Esophagus squamous epithelium (tissue), 4 donors: Measurements from ENCODE around the gene PPHLN1.

Source experiments
- POLR2A ChIP-seq, 4 donors: fragments of 450-650 bp; IDR thresholded peaks; one replicate each; pipeline ENCODE4 v1.6.1; 2017; ENCODE audit warnings: antibody characterized with exemption in 4 of 4, mild to moderate bottlenecking in 4 of 4, moderate library complexity in 3 of 4
- TF ChIP-seq, protein P1 (sequence below), 6 experiments: fragments of 450-650 bp in 4 of 6; fragments of 200-600 bp in 2 of 6; sonication (generic) in 2 of 6; IDR thresholded peaks; one replicate each; pipeline ENCODE4 v1.5.1; 2016 to 2019; ENCODE audit warnings: antibody characterized with exemption in 6 of 6, mild to moderate bottlenecking in 4 of 6, moderate library complexity in 4 of 6

DNA sequence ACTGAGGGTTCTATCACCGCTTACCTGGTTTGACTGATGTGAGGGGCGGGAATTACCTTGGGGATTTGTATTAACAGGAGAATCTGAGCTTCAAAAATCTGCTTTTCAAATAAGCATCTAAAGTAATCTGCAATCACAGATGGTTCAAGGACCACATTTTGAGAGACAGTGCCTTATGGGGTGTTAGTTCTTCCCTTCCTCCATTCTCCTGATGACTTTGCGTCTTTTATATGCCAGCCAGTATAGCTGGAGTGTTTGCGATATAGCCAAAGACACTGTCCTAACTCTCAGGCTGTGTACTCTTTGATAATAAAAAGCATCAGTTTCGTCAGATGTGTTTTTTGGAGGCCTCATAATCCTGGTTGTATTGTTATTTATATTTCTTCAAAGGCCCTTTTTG is 39.5 kb downstream of the PPHLN1 start:
- TF ChIP-seq, protein P1, sequence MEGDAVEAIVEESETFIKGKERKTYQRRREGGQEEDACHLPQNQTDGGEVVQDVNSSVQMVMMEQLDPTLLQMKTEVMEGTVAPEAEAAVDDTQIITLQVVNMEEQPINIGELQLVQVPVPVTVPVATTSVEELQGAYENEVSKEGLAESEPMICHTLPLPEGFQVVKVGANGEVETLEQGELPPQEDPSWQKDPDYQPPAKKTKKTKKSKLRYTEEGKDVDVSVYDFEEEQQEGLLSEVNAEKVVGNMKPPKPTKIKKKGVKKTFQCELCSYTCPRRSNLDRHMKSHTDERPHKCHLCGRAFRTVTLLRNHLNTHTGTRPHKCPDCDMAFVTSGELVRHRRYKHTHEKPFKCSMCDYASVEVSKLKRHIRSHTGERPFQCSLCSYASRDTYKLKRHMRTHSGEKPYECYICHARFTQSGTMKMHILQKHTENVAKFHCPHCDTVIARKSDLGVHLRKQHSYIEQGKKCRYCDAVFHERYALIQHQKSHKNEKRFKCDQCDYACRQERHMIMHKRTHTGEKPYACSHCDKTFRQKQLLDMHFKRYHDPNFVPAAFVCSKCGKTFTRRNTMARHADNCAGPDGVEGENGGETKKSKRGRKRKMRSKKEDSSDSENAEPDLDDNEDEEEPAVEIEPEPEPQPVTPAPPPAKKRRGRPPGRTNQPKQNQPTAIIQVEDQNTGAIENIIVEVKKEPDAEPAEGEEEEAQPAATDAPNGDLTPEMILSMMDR (IDR thresholded peaks at IDR 0.05): no peak
- no peak for TF ChIP-seq POLR2A (IDR thresholded peaks at IDR 0.05)
